Small intestine (tissue), 7 donors: ENCODE data around the gene BPI. TPM values are rescaled to one million over a fixed set of nuclear protein-coding genes. Genes with fewer than 3 reads are reported as not detected.

ENCODE experiments used
- DNase-seq, 2 donors: peaks; one replicate each; pipeline versions ENCODE4 v3.0.0 to v3.0.0-alpha.2; 2013
- FAIRE-seq: peaks from 2 replicates; lab custom pipeline; 2012; peaks lifted over from hg19 to GRCh38; lab: Jason Lieb, UNC
- H3K27ac ChIP-seq, 3 donors: one replicate each; pipeline ENCODE4 v1.5.1; 2013; ENCODE audit warnings: low read length in 2 of 3, mild to moderate bottlenecking in 2 of 3, control low read depth in 1 of 3, inconsistent platforms in 1 of 3, low read depth in 1 of 3, moderate library complexity in 1 of 3
- H3K27me3 ChIP-seq, 3 donors: one replicate each; pipeline ENCODE4 v1.6.1; 2013; ENCODE audit warnings: low read length in 3 of 3, inconsistent platforms in 1 of 3; ENCODE audit not compliant: control insufficient read depth in 3 of 3, insufficient read depth in 3 of 3
- H3K36me3 ChIP-seq, 3 donors: one replicate each; pipeline ENCODE4 v1.6.1; 2013; ENCODE audit warnings: low read length in 3 of 3, inconsistent platforms in 1 of 3, low read depth in 1 of 3, mild to moderate bottlenecking in 1 of 3, moderate library complexity in 1 of 3; ENCODE audit not compliant: control insufficient read depth in 3 of 3, insufficient read depth in 2 of 3
- H3K4me1 ChIP-seq, 3 donors: one replicate each; pipeline ENCODE4 v1.6.1; 2013; ENCODE audit warnings: low read length in 2 of 3, inconsistent platforms in 1 of 3, low read depth in 1 of 3, mild to moderate bottlenecking in 1 of 3, moderate library complexity in 1 of 3; ENCODE audit not compliant: control insufficient read depth in 3 of 3, insufficient read depth in 2 of 3
- H3K4me3 ChIP-seq, 3 donors: one replicate each; pipeline ENCODE4 v1.5.1; 2013; ENCODE audit warnings: low read length in 3 of 3, control low read depth in 1 of 3, inconsistent platforms in 1 of 3, low read depth in 1 of 3, mild to moderate bottlenecking in 1 of 3, moderate library complexity in 1 of 3
- H3K9me3 ChIP-seq, 2 donors: one replicate each; pipeline ENCODE4 v1.6.1; 2013; ENCODE audit warnings: low read depth in 1 of 2, low read length in 1 of 2; ENCODE audit not compliant: control insufficient read depth in 2 of 2, insufficient read depth in 1 of 2
- whole genome bisulfite sequencing, 3 donors: extraction: QIAGEN DNeasy Blood & Tissue Kit; methylation state at CpG; one replicate each; pipeline ENCODE4 v1.1.7; 2013; 5-methylcytosine and 5-hydroxymethylcytosine counted together
- polyA plus RNA-seq, 4 donors: library from polyadenylated mRNA; stranded (reverse) in 3 of 4; unstranded in 1 of 4; fragments of 200-250 nt in 3 of 4; fragments of 120-200 nt in 1 of 4; gene quantifications; one replicate each; pipeline versions ENCODE4 v1.2.1 to v1.2.3, GENCODE V29; 2013
- donor health status: healthy with polysubstance abuse.
- donor health status: control.
- donor health status: control.
- donor health status: Bipolar disorder and iron deficiency.
- donor health status: healthy.

The BPI gene
- polyA plus RNA-seq, 4 donors: 0.27 TPM; not detected in 3

GRCh38 chr20:38271608-38272120 lies 32.3 kb upstream of the BPI start:
- 88 to 93% (median 91%) methylated on average over 2 of the region's 2 CpGs for WGBS, 3 donors
- H3K27ac ChIP-seq: peak overlapping the region in 2 of 3 donors; percentile 17 to 22
- DNase-seq: no peak
- H3K36me3 ChIP-seq: no peaks in the 10 kb centered on the region
- no peaks in the 10 kb centered on the region for H3K4me1 ChIP-seq
- H3K27me3 ChIP-seq: peaks cover 0 to 3% (median 0%) of the 10 kb centered on the region in 3 donors
- no peak for FAIRE-seq
- H3K4me3 ChIP-seq: no peak overlapping the region
- H3K9me3 ChIP-seq: no peaks in the 10 kb centered on the region

- Histone ChIP-seq H3K9me3 (no peaks in the 10 kb centered on the region), H3K36me3 (no peaks in the 10 kb centered on the region), H3K4me1 (no peaks in the 10 kb centered on the region), H3K27me3 (peaks cover 0 to 3% (median 0%) of the 10 kb centered on the region in 3 donors), H3K4me3 (no peak overlapping the region), H3K27ac (peak overlapping the region in 1 of 3 donors; percentile 0)
- DNase-seq (no peak), FAIRE-seq (no peak)
- WGBS, 3 donors: 80 to 90% (median 82%) methylated on average over 2 of the region's 2 CpGs
Observed at GRCh38 chr20:38272398-38272797, 31.6 kb upstream of the BPI start.

- FAIRE-seq (no peak), DNase-seq (no peak)
- H3K4me3 ChIP-seq: no peak overlapping the region
- no peaks in the 10 kb centered on the region for H3K9me3 ChIP-seq
- no peaks in the 10 kb centered on the region for H3K36me3 ChIP-seq
- WGBS, 3 donors: 41 to 56% (median 45%) methylated on average over 2 of the region's 2 CpGs
- peak overlapping the region in 1 of 3 donors; percentile 55 for H3K27ac ChIP-seq
- peaks cover 0 to 3% (median 0%) of the 10 kb centered on the region in 3 donors for H3K27me3 ChIP-seq
- no peaks in the 10 kb centered on the region for H3K4me1 ChIP-seq
Observed at GRCh38 chr20:38272961-38273360, 31.0 kb upstream of the BPI start.

- Histone ChIP-seq H3K27me3 (peaks cover 0 to 3% (median 0%) of the 10 kb centered on the region in 3 donors), H3K4me3 (no peak overlapping the region), H3K9me3 (peaks cover 0 to under 1% of the 10 kb centered on the region in 2 donors), H3K27ac (no peak overlapping the region), H3K36me3 (no peaks in the 10 kb centered on the region), H3K4me1 (no peaks in the 10 kb centered on the region)
- FAIRE-seq: no peak
- WGBS, 3 donors: 81 to 86% (median 86%) methylated on average over 12 of the region's 12 CpGs
- no peak for DNase-seq
Observed at GRCh38 chr20:38275815-38276550, 28.0 kb upstream of the BPI start.

GRCh38 chr20:38277285-38277684 lies 26.7 kb upstream of the BPI start:
- Histone ChIP-seq H3K9me3 (peaks cover 0 to 4% of the 10 kb centered on the region in 2 donors), H3K27me3 (peaks cover 0 to 3% (median 0%) of the 10 kb centered on the region in 3 donors), H3K27ac (no peak overlapping the region), H3K36me3 (no peaks in the 10 kb centered on the region), H3K4me3 (no peak overlapping the region), H3K4me1 (no peaks in the 10 kb centered on the region)
- WGBS, 3 donors: 83 to 95% (median 94%) methylated on average over 5 of the region's 5 CpGs
- DNase-seq (no peak), FAIRE-seq (no peak)

GRCh38 chr20:38277691-38278090 lies 26.3 kb upstream of the BPI start:
- Histone ChIP-seq H3K27me3 (no peaks in the 10 kb centered on the region), H3K4me3 (no peak overlapping the region), H3K27ac (peak overlapping the region in 2 of 3 donors; percentile 28 to 37), H3K4me1 (no peaks in the 10 kb centered on the region), H3K36me3 (no peaks in the 10 kb centered on the region), H3K9me3 (peaks cover 0 to 4% of the 10 kb centered on the region in 2 donors)
- no peak for FAIRE-seq
- no peak for DNase-seq
- WGBS, 3 donors: 70 to 79% (median 75%) methylated on average over 2 of the region's 2 CpGs

DNA sequence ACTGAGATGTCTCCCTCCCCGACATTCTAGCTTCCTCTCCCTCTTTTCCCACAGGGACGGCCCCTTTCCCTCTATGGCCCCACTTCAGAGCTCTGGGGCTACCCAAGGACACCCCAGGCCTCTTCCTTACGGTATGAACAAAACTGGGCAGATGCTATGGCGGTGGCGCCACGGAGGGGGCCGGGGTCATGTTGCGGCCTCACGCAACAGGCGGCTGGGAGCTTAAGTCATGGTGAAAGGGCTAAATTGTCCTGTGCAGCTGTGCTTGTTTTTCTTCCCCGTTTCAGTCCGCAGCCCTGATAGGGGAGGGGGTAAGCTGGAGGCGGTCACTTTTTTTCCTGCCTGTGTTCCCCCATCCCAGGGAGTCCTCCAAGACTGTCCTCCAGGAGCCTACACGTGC lies 25.8 kb upstream of the BPI start:
- DNase-seq: peak in 1 of 2 donors; percentile 24
- no peak overlapping the region for H3K4me3 ChIP-seq

GRCh38 chr20:38278763-38279162 lies 25.2 kb upstream of the BPI start:
- WGBS, 3 donors: 78 to 90% (median 85%) methylated on average over 2 of the region's 2 CpGs
- FAIRE-seq (no peak), DNase-seq (no peak)
- Histone ChIP-seq H3K4me1 (no peaks in the 10 kb centered on the region), H3K9me3 (peaks cover 0 to 4% of the 10 kb centered on the region in 2 donors), H3K27ac (peak overlapping the region in 1 of 3 donors; percentile 28), H3K4me3 (no peak overlapping the region), H3K36me3 (no peaks in the 10 kb centered on the region), H3K27me3 (no peaks in the 10 kb centered on the region)

More for the DNA sequence above, 25.8 kb upstream of the BPI start:
- FAIRE-seq: no peak
- 67 to 76% (median 76%) methylated on average over 14 of the region's 14 CpGs for WGBS, 3 donors
- H3K36me3 ChIP-seq: no peaks in the 10 kb centered on the region
- peak overlapping the region in 2 of 3 donors; percentile 28 to 37 for H3K27ac ChIP-seq
- H3K9me3 ChIP-seq: peaks cover 0 to 4% of the 10 kb centered on the region in 2 donors
- H3K27me3 ChIP-seq: no peaks in the 10 kb centered on the region
- H3K4me1 ChIP-seq: no peaks in the 10 kb centered on the region
